GM19324 (cell line): ENCODE results near the gene PROB1.

Experiments used
- ATAC-seq: cut with Tn5 transposase; IDR thresholded peaks from one replicate; pipeline ENCODE4 v1.9.1; 2021; ENCODE audit warnings: mild to moderate bottlenecking, moderate library complexity; ENCODE audit not compliant: unreplicated experiment, low FRiP score

Gene PROB1

GRCh38 chr5:139341689-139342422 lies 53.0 kb downstream of the PROB1 start, which contains the start of gene PAIP2:
Gene PAIP2, plus strand, starts transcription at chr5:139341854. Its CDS starts 21,931 bp downstream, at chr5:139363785.
- ATAC-seq = peak; percentile 88

- ATAC-seq = no peak
Observed at GRCh38 chr5:139341187-139341688, 53.7 kb downstream of the PROB1 start.
